Uterus (tissue), 2 donors: ENCODE results near the gene HIGD1C.

Experiments used
- CTCF ChIP-seq, 4 experiments: fragments of 200-600 bp in 2 of 4; fragments of 450-650 bp in 2 of 4; sonication (generic) in 2 of 4; IDR thresholded peaks; one replicate each; pipeline ENCODE4 v1.5.1; 2016 to 2019; ENCODE audit warnings: antibody characterized with exemption in 4 of 4, mild to moderate bottlenecking in 2 of 4, moderate library complexity in 1 of 4
- POLR2A ChIP-seq, 2 donors: fragments of 450-650 bp; IDR thresholded peaks; one replicate each; pipeline ENCODE4 v1.6.1; 2016; ENCODE audit warnings: antibody characterized with exemption in 2 of 2, mild to moderate bottlenecking in 1 of 2, moderate library complexity in 1 of 2

- TF ChIP-seq CTCF (IDR thresholded peaks at IDR 0.05): no peak
- no peak for TF ChIP-seq POLR2A (IDR thresholded peaks at IDR 0.05)
Observed at GRCh38 chr12:50988051-50988450, 35.7 kb downstream of the HIGD1C start.
